GM19023 (cell line): ENCODE data around the gene NCKAP5.

Experiments
- ATAC-seq: cut with Tn5 transposase; IDR thresholded peaks from one replicate; pipeline ENCODE4 v1.9.1; 2021; ENCODE audit warnings: mild to moderate bottlenecking, moderate library complexity; ENCODE audit not compliant: unreplicated experiment

NCKAP5 gene

DNA sequence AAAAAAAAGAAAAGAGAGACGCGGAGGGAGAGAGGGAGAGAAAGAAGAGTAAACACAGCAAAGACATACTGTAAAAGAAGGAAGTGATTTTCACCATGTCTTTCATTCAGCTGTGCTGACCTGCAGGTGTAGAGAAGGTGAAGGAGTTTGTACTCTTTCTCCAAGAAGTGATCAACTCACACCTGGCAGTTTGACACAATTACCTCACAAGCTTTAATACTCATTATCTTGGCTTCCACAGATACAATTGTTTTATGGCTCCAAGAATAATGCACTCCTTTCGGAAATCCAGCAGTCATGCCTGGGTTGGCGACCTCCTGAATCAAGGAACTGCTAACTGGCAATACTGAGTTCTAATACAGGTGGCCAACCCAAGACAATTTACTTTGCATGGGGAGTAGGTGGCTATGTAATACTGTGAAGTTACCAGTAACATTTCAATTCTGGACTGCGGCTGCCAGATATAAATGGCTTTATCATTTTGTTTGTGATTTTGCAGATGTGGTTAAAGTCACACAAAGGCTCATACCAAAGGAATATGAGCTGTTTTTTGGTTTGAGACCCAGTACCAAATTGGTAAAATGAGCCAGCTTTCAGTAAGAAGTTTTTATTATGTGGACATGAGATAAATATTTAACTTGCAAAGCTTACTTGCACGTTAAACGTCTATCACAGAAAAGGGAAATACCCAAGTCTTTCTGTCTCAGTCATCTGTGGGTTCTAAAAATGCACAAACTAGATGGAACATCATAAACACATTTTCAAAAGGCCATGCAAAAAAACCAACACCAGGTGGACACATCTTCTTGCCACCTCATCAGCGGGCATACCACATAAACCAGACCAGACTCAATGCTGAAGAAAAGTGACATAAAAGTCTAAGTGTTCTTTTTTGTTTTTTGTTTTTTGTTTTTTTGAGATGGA is 69.3 kb downstream of the NCKAP5 start:
- peak; percentile 69 for ATAC-seq

DNA sequence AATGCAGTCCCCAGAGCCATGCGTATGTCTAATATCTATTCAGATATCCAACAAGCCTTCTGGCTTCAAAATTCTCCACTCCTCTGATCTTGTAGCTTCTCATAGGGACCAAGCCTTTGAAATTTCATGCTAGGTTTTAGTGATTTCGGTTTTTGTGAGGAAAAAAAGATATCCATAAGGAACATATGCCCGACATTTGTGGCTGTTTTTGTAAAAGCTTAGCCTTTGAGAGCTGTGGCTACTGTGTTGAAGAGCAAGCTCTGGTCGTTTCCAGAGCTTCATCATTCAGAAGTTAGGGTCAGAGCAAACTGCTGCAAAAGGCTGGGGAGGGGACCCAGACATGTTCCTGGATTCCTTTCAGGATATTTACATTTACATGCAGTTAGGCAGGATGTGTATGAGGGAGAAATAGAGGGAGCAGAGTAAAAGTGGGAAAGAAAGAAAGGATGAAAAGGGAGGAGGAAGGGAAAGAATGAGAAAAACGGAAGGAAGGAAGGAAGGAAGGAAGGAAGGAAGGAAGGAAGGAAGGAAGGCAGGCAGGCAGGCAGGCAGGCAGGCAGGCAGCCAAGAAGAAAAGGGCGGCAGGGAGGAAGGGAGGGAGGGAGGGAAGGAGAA is 70.2 kb downstream of the NCKAP5 start:
- no peak for ATAC-seq

DNA sequence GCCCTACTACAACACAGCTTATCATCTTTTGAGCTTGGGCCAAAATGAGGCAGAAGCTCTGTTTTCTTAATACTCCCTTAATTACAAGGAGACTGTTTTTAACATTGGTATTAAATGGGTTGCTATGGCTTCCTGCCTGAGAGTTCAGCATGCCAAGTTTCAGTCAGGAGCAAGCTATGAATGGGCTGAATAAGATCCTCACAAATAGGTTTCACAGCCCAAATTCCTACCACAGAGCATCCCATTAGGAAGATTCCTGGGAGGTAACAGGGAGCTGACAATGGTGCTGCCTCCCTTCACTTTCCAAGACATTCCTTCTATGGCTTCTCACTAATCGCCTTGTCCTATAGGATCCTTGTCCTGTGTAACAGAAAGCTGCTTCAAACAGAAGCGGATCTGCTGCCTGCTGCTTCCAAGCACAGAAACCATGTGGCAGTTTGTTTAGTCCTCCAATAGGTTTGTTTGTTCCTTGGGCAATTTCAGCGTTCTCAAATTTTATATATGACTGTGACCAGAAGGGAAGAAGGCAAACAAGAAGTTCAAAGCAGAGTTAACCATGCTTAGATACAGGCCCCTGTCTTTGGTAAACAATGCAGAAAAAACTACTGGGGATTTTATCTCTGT is 70.9 kb downstream of the NCKAP5 start:
- no peak for ATAC-seq

DNA sequence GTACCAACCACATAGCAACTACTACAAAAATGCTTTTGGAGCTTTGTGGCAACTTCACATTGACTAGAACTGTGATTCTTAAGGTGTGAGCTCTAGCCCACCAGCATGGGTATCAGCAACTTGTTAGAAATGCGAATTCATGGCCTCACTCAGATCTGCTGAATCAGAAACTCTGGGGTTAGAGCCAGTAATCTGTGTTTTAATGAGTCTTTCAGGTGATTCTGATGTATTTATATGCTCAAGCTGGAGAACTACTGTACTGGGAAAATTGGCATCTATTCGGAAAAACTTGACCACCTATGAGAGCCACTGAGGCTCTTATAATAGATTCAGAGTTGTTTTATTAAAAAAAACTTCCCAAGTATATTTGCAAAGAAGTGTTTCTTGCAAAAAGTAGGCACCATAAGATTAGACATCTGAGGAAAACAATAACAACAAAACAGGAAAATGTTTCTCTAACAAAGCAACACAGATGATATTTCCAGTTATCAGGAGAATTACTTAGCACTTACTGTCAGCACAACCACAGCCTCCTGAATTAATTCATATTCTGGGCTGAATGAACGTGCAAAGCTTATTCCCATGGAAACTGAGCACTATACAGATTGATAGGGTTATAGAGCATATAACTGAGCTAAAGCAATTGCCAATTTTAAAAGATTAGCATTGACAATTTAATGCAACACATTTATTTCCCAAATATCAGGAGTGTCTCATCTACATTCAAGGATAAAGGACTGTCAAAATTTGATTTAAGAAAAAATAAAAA is 71.6 kb downstream of the NCKAP5 start:
- no peak for ATAC-seq

DNA sequence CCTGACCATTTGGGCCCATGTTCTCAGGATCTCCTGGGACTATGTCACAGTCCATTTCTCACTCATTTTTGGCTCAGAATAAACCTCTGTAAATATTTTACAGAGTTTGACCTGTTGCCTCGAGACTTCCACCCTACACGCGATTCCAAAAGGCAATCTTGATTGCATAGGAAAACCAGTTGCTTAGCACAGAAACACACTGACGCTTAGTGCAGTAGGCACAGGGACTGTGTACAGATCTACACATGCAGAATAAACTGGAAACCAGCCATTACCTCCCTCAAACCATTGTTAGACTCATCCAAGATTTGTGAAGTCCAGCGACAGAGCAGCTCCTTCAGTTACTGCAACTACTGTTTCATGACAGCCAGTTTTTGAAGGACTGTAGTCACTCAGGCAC is 73.0 kb downstream of the NCKAP5 start:
- ATAC-seq, result no peak

DNA sequence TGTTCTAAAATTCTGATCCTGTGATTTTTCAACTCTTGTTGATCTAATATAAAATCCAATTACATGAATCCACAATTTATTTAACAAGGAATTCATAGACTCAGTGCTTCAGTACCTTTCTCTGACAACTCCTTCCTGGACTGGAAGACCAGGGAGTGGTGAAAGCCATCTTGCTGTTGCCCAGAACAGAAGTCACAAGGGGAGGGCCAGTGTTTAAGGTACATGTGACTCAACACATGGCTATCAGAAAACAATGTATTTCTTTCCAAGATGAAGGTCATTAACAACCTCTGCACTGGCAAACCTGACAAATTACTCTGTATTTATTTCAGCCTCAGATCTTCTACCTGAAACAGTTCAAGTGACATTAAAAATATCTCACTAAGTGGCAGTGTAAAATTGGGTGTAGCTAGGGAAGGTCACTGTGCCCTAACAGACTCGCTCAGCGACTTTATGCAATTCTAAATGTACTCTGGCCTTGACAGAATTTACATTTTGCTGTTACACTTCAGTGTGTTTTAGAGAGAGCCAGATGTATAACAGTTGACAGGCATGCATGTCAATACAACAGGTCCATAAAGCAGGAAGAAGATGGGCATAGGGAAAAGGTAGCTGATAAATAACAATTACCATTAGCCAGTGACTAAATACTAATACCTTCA is 75.4 kb downstream of the NCKAP5 start:
- no peak for ATAC-seq

DNA sequence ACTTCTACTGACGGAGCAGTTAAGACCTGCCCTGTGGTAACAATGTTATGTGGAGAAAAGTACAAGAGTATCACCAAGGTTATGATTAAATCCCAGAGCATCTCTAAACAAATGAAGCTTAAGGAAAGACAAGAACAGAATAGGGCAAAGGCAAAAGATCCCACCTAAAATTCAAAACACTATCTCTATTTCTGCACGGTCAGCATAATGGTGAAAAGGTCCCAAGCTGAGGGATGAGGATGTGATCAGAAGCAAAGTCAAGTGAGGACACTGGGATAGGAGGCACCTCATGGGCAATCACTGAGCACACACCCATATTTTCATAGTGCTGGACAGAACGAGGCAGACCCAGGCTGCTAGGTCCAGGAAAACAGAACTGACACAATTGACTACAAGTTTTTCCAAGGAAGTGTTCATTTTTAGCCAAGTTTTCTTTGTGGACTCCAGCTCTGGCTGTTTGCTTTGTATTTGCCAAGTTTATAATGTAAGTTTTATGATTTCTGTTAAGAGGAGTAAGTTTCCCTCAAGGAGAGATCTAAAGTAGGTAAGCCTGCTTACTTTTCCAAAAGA is 77.8 kb downstream of the NCKAP5 start:
- no peak for ATAC-seq

DNA sequence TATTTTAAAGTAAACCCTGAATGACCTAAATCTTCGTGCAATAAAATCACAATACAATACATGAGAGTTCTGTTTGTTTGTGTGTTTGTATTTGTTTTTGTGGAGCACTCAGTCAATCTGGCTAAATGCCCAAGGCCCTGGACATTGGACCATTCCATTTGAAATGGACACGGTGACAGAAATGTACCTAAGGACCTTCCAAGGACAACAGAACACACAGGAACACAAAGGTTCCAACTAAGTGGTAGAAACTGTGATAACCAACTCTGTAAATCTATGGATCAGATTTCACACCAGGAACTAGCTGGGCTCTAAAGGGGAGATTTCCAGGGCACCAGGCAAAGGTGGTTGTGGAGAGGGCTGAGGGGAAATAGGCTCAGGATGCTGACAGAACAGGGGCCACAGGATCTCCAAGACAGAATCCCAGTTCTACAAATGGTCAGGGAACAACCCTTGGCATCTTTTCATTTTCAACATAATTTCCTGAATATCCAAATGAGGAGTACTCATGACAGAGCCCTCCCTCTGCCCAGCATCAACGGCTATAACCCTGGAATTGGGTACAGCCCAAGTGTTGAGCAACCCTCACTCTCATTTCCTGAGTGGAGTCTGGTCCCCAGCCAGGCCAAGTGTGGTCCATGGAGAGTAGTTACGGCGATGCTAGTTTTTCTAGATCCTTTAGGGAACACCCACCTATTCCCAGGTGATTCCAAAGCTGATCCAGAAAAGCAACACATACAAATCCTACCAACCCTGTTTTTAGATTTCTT is 78.4 kb downstream of the NCKAP5 start:
- no peak for ATAC-seq

DNA sequence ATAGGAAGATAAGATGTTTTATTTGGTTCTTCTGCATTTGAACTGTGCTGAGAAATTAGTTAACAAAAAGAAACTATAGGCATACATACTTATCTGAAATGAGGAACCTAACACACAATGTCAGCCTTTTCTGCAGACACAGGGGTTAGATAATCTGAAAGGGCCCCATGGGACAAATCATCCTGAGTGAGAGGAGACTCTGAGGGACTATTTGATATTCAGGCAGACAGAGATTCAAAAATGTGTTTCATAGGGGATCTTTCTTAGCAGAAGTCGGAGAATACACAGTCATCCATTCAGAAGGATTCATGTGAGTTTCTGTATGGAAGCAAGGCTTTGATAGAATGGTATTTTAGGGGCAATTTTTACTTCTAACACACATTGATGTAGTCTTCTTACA is 79.1 kb downstream of the NCKAP5 start:
- no peak for ATAC-seq

DNA sequence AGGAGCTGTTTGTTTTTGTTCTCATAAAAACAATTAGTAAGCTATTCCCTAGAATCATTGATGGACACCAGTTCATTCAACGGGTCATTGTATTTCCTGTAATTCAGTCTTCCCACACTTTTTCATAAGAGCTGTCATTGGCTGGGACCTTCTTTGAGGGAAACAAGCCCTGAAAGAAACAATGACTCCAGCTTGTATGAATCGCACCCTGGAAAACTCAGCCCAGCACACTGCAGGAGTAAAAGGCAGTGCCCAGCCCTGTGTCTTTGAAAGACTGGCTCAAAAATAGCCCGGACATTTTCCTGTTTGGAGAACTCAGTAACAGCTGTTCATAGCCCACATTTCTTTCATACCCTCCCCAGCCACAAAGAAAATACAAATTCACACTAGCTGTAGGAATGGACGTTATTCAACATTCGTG is 81.5 kb downstream of the NCKAP5 start:
- no peak for ATAC-seq

DNA sequence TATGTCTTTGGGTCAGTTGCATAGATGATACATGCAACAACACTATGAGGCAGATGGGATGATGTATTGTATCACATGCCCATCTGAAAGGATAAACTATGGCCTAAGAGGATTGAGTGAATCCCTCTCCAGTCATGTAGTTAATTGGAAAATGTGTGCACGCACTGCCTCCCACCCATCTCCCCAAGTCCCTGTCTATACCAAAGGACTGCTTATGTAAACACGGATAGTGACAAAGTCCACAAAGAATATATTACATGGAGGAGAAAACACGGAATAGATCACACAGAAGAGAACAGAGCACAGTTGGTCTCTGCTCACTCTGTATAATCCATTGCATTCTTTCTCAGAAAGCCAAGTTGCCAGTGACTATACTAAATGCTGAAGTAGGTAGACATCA is 82.4 kb downstream of the NCKAP5 start:
- no peak for ATAC-seq

DNA sequence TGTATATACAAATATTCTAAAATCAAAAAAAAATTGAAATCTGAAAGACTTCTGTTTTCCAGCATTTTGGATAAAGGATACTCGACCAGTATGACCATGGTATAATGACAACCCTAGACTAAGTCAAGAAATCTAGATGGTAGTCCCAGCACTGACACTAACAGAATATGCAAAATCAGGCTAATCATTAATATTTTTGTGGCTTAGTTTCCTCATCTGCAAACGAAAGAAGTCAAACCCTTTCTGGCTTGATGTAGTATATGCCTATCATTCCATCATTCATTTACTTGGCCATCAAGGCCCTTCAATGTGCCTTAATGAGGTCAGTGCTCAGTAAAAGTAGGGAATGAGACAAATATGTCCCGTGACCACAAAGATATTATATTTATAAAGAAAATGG is 83.5 kb downstream of the NCKAP5 start:
- ATAC-seq, result no peak

DNA sequence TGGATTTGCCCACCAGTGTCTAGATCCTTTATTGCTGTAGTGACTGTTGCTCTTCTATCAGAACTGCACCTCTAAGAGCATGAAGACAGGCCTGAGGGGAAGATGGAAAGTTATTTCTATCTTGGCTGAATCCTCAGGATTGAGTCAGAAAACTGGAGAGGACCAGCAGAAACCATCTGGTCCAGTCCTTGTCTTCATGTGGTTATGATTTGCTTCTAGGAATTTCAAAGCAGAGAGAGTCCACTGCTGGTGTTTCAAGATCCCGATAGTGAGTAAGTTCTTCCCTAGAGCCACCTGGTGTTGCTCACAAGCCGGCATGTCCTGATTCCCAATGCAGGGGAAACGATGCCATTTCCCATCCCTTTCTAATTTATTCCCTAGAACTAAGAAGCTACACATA is 84.2 kb downstream of the NCKAP5 start:
- ATAC-seq, result no peak

DNA sequence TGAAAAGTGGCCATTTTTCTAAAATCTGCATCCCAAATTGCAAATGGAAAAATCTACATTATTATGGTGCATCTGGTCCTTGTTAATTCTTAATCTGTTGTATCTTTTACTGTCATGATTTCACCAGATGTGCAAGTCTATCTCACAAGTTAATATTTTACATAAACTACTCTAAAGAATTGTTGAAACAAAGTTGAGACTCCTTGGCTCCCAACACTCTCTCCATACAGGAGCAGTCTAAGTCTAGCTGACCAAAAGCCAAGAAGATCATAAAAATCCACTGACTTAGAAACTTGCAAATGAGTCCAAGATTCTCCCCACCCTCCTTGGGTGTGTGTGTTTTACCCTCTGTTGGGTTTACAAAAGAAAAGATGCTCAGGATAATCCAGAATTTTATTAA is 85.1 kb downstream of the NCKAP5 start:
- no peak for ATAC-seq

DNA sequence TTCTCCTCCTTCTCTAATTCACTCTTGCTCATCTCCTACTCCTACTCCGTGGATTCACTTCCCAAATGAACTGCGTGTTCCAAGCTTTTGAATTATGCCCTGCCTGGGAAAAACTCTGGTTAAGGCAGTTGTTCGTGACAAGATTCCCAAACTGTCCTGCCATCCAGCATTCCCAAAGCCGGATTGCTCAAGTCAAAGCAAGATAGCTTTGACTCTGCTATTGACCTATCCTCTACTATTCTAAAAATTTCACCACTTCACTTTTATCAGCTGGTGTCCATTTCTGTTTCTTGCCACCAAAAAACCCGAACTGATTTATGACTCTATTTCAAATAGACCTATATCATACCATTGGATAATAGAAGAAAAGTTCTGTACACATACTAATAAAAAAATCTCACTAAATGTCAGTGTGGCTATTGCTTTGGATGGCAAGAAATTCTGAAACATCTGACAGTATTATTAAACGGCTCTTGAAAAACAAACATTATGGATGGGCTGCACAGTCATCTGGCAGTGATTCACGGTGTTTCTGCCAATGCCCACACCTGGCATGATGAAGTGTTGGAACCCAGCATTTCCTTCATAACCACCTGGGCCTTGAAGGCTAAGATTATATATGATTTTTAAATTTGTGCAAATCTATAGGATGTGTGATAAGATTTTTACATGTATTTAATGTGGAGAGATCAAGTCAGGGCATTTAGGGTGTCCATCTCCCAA is 87.4 kb downstream of the NCKAP5 start:
- ATAC-seq, result no peak

DNA sequence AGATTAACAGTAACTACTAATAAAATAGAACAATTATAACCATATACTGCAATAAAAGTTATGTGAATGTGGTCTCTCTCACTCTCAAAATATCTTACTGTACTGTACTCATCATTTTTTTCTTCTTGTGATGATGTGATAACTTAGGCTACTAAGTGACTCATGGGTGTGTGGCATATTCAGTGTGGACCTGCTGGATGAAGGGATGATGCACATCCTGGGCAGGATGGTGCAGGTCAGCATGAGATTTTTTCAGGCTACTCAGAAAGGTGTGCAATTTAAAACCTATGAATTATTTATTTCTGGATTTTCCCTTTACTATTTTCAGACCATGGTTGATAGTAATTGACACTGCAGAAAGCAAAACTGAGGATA is 90.7 kb downstream of the NCKAP5 start:
- no peak for ATAC-seq

DNA sequence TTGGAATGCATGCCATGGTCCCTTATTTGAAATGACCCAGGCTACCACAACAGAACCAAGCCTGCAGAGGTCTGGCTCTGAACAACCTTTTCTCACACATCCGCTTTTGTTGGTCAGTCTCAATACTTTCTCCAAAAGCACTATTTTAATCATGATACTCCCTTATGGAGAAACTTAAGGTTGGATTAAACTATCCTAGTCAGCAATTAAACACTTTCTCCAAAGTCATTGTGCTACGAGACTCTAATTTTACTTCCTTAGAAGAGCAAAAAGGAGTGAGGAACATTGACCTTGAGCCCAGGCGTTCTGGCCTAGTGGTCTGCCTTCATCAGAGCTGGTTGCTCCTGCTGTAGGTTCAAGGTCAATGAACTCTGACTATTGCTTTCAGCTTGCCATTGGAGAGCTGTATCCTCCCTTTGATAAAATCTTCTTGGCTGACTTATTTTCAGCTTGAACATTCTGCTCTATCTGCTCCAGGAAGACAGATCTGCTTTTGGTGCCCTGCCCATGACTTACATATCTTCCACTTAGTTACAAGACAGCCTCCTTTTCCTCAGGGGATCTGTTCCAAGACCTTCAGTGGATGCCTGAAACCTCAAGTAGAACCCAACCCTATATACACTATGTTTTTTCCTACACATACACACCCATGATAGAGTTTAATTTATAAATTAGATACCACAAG is 91.2 kb downstream of the NCKAP5 start:
- no peak for ATAC-seq

DNA sequence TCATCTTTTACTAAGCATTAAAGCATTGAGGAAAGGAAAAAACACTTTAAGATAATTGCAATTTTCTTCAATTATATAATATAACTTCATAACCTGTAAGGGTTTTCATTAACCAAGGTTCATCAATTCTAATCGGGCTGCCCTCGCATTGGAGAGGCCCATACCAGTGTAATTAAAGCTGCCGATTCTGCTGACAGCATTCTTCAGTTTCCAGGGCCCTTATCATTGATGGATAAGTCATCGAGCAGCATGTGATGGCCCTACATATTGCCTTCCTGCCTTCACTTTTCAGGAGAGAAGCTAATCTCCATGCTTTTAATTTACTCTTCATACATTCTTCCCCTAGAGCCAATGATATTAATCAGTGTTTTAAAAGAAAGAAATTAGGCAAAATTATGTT is 92.0 kb downstream of the NCKAP5 start:
- ATAC-seq, result no peak
